Measurements from ENCODE around the gene PALD1. TPM values are rescaled to one million over a fixed set of nuclear protein-coding genes. Genes with fewer than 3 reads are reported as not detected.

PALD1 gene
- total RNA-seq, 4 donors from 2014 or later, result 10.4 to 19.1 (median 12.8) TPM

GRCh38 chr10:70563230-70563629, 84.7 kb downstream of the PALD1 start:
- no peaks in the 10 kb centered on the region for H3K27me3 ChIP-seq
- H3K4me3 ChIP-seq, result no peak overlapping the region
- no peak for TF ChIP-seq POLR2AphosphoS5 (IDR thresholded peaks at IDR 0.05)
- TF ChIP-seq EP300 (IDR thresholded peaks at IDR 0.05), result no peak
- no peak for TF ChIP-seq POLR2A (IDR thresholded peaks at IDR 0.05; ENCODE audit: low read depth)
- no peak for TF ChIP-seq CTCF (IDR thresholded peaks at IDR 0.05)
- 69% methylated on average over 7 of the region's 7 CpGs for WGBS
- H3K9me3 ChIP-seq, result no peaks in the 10 kb centered on the region
- DNase-seq (ENCODE audit: extremely low spot score), result no peak
- no peak overlapping the region for H3K27ac ChIP-seq (replicated peaks in 1 of 4)
- H3K4me1 ChIP-seq, result peaks cover 34 to 47% (median 39%) of the 10 kb centered on the region in 4 donors
- intact Hi-C loops (cut with DNase I), result no loop called here
- peaks cover 0 to 39% (median 16%) of the 10 kb centered on the region in 4 donors for H3K36me3 ChIP-seq

- intact Hi-C loops (cut with DNase I), result no loop called here
- TF ChIP-seq CTCF (IDR thresholded peaks at IDR 0.05) (no peak), POLR2AphosphoS5 (IDR thresholded peaks at IDR 0.05) (no peak), POLR2A (IDR thresholded peaks at IDR 0.05; ENCODE audit: low read depth) (no peak), EP300 (IDR thresholded peaks at IDR 0.05) (no peak)
- Histone ChIP-seq H3K4me3 (no peak overlapping the region), H3K27me3 (no peaks in the 10 kb centered on the region), H3K27ac (replicated peaks in 1 of 4) (no peak overlapping the region), H3K4me1 (peaks cover 28 to 41% (median 34%) of the 10 kb centered on the region in 4 donors), H3K9me3 (no peaks in the 10 kb centered on the region), H3K36me3 (peaks cover 0 to 39% (median 16%) of the 10 kb centered on the region in 4 donors)
- WGBS, result 94% methylated on average over 9 of the region's 21 CpGs
- DNase-seq (ENCODE audit: extremely low spot score), result no peak
Observed at GRCh38 chr10:70564113-70564725, 85.7 kb downstream of the PALD1 start.

GRCh38 chr10:70564901-70565351, 86.4 kb downstream of the PALD1 start:
- DNase-seq (ENCODE audit: extremely low spot score), result no peak
- Histone ChIP-seq H3K36me3 (peaks cover 0 to 44% (median 19%) of the 10 kb centered on the region in 4 donors), H3K27me3 (no peaks in the 10 kb centered on the region), H3K9me3 (no peaks in the 10 kb centered on the region), H3K4me3 (no peak overlapping the region), H3K4me1 (peaks cover 21 to 34% (median 27%) of the 10 kb centered on the region in 4 donors), H3K27ac (replicated peaks in 1 of 4) (no peak overlapping the region)
- TF ChIP-seq EP300 (IDR thresholded peaks at IDR 0.05) (no peak), CTCF (IDR thresholded peaks at IDR 0.05) (no peak), POLR2AphosphoS5 (IDR thresholded peaks at IDR 0.05) (no peak), POLR2A (IDR thresholded peaks at IDR 0.05; ENCODE audit: low read depth) (no peak)
- 85% methylated on average over 3 of the region's 6 CpGs for WGBS
- intact Hi-C loops (cut with DNase I), result no loop called here

- Histone ChIP-seq H3K9me3 (no peaks in the 10 kb centered on the region), H3K4me1 (peaks cover 12 to 25% (median 18%) of the 10 kb centered on the region in 4 donors), H3K27me3 (no peaks in the 10 kb centered on the region), H3K36me3 (peaks cover 0 to 50% (median 19%) of the 10 kb centered on the region in 4 donors), H3K4me3 (no peak overlapping the region), H3K27ac (replicated peaks in 1 of 4) (no peak overlapping the region)
- TF ChIP-seq POLR2AphosphoS5 (IDR thresholded peaks at IDR 0.05) (no peak), EP300 (IDR thresholded peaks at IDR 0.05) (no peak), POLR2A (IDR thresholded peaks at IDR 0.05; ENCODE audit: low read depth) (no peak), CTCF (IDR thresholded peaks at IDR 0.05) (no peak)
- 81% methylated on average over 18 of the region's 18 CpGs for WGBS
- intact Hi-C loops (cut with DNase I), result no loop called here
- DNase-seq (ENCODE audit: extremely low spot score), result no peak
Observed at GRCh38 chr10:70565556-70566514, 87.3 kb downstream of the PALD1 start.

All from esophagus muscularis mucosa (tissue), 4 donors.